WTC11 (cell line): ENCODE measurements around the gene KIF3A. TPM values are rescaled to one million over a fixed set of nuclear protein-coding genes. Genes with fewer than 3 reads are reported as not detected.

Experiments
- ATAC-seq: fragments of 200-7000 bp; cut with Tn5 transposase; 2 replicates; pipeline ENCODE4 v1.10.0; 2021; ENCODE audit warnings: mild to moderate bottlenecking, moderate library complexity
- CTCF ChIA-PET: fragments of 300-600 bp; sonication (Branson Sonifier 250); formaldehyde crosslinking; loops from one replicate; lab custom pipeline; 2021; ENCODE audit warnings: antibody characterized with exemption; lab: Charles Lee
- POLR2A ChIA-PET: fragments of 350-600 bp; sonication (Branson Sonifier 250); formaldehyde crosslinking; loops from one replicate; lab custom pipeline; 2021; ENCODE audit warnings: antibody characterized with exemption; lab: Charles Lee
- DNase-seq: peaks from one replicate; pipeline ENCODE4 v3.0.0; 2021; ENCODE audit warnings: low spot score
- H3K27ac Mint-ChIP-seq: 2 replicates; pipeline ENCODE4 v1.8.0; 2021; ENCODE audit warnings: mixed read lengths
- H3K27me3 Mint-ChIP-seq: 2 replicates; pipeline ENCODE4 v1.8.0; 2021; ENCODE audit warnings: low read depth, mild to moderate bottlenecking, moderate library complexity, mixed read lengths
- H3K36me3 Mint-ChIP-seq: 2 replicates; pipeline ENCODE4 v1.8.0; 2021; ENCODE audit warnings: mixed read lengths
- H3K4me1 Mint-ChIP-seq: 2 replicates; pipeline ENCODE4 v1.8.0; 2022; ENCODE audit warnings: mixed read lengths
- H3K4me3 Mint-ChIP-seq: 2 replicates; pipeline ENCODE4 v1.8.0; 2021; ENCODE audit warnings: mild to moderate bottlenecking, moderate library complexity, mixed read lengths
- H3K9me3 Mint-ChIP-seq: 2 replicates; pipeline ENCODE4 v1.8.0; 2021; ENCODE audit warnings: mixed read lengths
- CREB1 ChIP-seq: sonication (generic); formaldehyde crosslinking; IDR thresholded peaks from 2 replicates; pipeline ENCODE4 v1.8.0; 2023; ENCODE audit warnings: mild to moderate bottlenecking, missing genetic modification reagents
- FOXJ3 ChIP-seq: sonication (generic); formaldehyde crosslinking; IDR thresholded peaks from 2 replicates; pipeline ENCODE4 v1.9.0; 2021; ENCODE audit warnings: missing genetic modification reagents, mild to moderate bottlenecking, borderline replicate concordance
- FOXK1 ChIP-seq: sonication (generic); formaldehyde crosslinking; IDR thresholded peaks from 2 replicates; pipeline ENCODE4 v1.8.0; 2022; ENCODE audit warnings: mild to moderate bottlenecking, moderate library complexity, missing genetic modification reagents
- GABPB1 ChIP-seq: sonication (generic); formaldehyde crosslinking; IDR thresholded peaks from 2 replicates; pipeline ENCODE4 v1.8.1; 2023; ENCODE audit warnings: mild to moderate bottlenecking, missing genetic modification reagents
- HMGA2 ChIP-seq: fragments of 250-450 bp; sonication (Bioruptor Pico); IDR thresholded peaks from 2 replicates; pipeline ENCODE4 v1.4.0; 2021; ENCODE audit warnings: mild to moderate bottlenecking, moderate library complexity
- JAZF1 ChIP-seq: fragments of 250-450 bp; sonication (Bioruptor Pico); IDR thresholded peaks from 2 replicates; pipeline ENCODE4 v1.9.0; 2021; ENCODE audit warnings: moderate library complexity, mild to moderate bottlenecking, inconsistent platforms
- NFYB ChIP-seq: sonication (generic); formaldehyde crosslinking; conservative IDR thresholded peaks from 2 replicates; pipeline ENCODE4 v1.8.0; 2022; ENCODE audit warnings: low read depth, missing genetic modification reagents
- SOX15 ChIP-seq: fragments of 250-450 bp; sonication (Bioruptor Pico); IDR thresholded peaks from 2 replicates; pipeline ENCODE4 v1.9.0; 2021; ENCODE audit warnings: mild to moderate bottlenecking
- TEAD4 ChIP-seq: sonication (generic); formaldehyde crosslinking; IDR thresholded peaks from 2 replicates; pipeline ENCODE4 v1.8.0; 2022; ENCODE audit warnings: mild to moderate bottlenecking, missing genetic modification reagents
- TP53 ChIP-seq: sonication (generic); formaldehyde crosslinking; IDR thresholded peaks from 2 replicates; pipeline ENCODE4 v1.8.1; 2023; ENCODE audit warnings: mild to moderate bottlenecking, missing genetic modification reagents
- ZNF121 ChIP-seq: sonication (generic); formaldehyde crosslinking; IDR thresholded peaks from 2 replicates; pipeline ENCODE4 v1.8.0; 2023; ENCODE audit warnings: missing genetic modification reagents
- ZNF423 ChIP-seq: fragments of 250-450 bp; sonication (Bioruptor Pico); IDR thresholded peaks from 2 replicates; pipeline ENCODE4 v2.1.2; 2022; ENCODE audit warnings: mild to moderate bottlenecking, moderate library complexity
- total RNA-seq: library from RNA; stranded (reverse); gene quantifications from 3 replicates; pipeline ENCODE4 v1.2.3, GENCODE V29; 2021
- TF ChIP-seq, protein P1 (sequence below): fragments of 250-450 bp; sonication (Bioruptor Pico); IDR thresholded peaks from 2 replicates; pipeline ENCODE4 v1.8.0; 2021; ENCODE audit warnings: mild to moderate bottlenecking
- TF ChIP-seq, protein P2 (sequence below): sonication (generic); formaldehyde crosslinking; IDR thresholded peaks from 2 replicates; pipeline ENCODE4 v1.8.1; 2022; ENCODE audit warnings: mild to moderate bottlenecking, missing genetic modification reagents, moderate library complexity, borderline replicate concordance
- TF ChIP-seq, protein P3 (sequence below): fragments of 250-450 bp; sonication (Bioruptor Pico); IDR thresholded peaks from 2 replicates; pipeline ENCODE4 v1.9.0; 2021; ENCODE audit warnings: mild to moderate bottlenecking
- TF ChIP-seq, protein P4 (sequence below): sonication (generic); formaldehyde crosslinking; IDR thresholded peaks from 2 replicates; pipeline ENCODE4 v1.8.1; 2022; ENCODE audit warnings: low read depth, missing genetic modification reagents, borderline replicate concordance
- TF ChIP-seq, protein P5 (sequence below): sonication (generic); formaldehyde crosslinking; IDR thresholded peaks from 2 replicates; pipeline ENCODE4 v1.8.0; 2022; ENCODE audit warnings: mild to moderate bottlenecking, missing genetic modification reagents
- TF ChIP-seq, protein P6 (sequence below): sonication (generic); formaldehyde crosslinking; IDR thresholded peaks from 2 replicates; pipeline ENCODE4 v1.8.1; 2022; ENCODE audit warnings: missing genetic modification reagents, borderline replicate concordance
- TF ChIP-seq, protein P7 (sequence below): sonication (generic); formaldehyde crosslinking; IDR thresholded peaks from 2 replicates; pipeline ENCODE4 v1.8.1; 2023; ENCODE audit warnings: mild to moderate bottlenecking, missing genetic modification reagents, moderate library complexity
- TF ChIP-seq, protein P8 (sequence below): sonication (generic); formaldehyde crosslinking; conservative IDR thresholded peaks from 2 replicates; pipeline ENCODE4 v1.8.1; 2023; ENCODE audit warnings: mild to moderate bottlenecking, low read depth, missing genetic modification reagents, moderate library complexity

The KIF3A gene
- total RNA-seq, 1 experiment from 2014 or later, result 10.1 TPM

DNA sequence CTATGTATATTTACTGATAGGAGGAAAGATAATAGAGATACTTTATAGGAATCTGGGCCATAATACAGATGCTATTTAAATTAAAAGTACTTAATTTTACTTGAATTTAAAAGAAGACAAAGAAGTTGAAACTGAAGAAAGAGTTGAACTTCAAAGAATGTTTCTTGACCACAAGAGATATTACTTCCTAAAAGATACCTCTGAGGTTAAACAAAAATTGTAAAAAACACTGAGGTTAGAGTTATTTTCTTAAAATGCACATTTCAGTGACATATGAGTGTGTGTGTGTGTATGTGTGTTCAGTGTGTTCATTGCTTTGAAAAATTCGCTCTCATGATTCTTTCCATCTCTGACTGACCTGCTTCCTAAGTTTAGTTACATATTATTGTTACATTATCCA is 43.2 kb upstream of the KIF3A start:
- no peaks in the 10 kb centered on the region for H3K9me3 Mint-ChIP-seq
- CTCF ChIA-PET, result interaction anchor here (1.2 to 3.7 kb wide), 2 partner anchors 27 to 33 kb away, joined by 5 to 11 read pairs; partner anchors contain the start of gene CCNI2
- no peak overlapping the region for H3K4me3 Mint-ChIP-seq
- POLR2A ChIA-PET, result no interaction called here
- DNase-seq, result no peak
- H3K27ac Mint-ChIP-seq, result no peak overlapping the region
- no peak for ATAC-seq
- peaks cover 19% of the 10 kb centered on the region for H3K4me1 Mint-ChIP-seq
- H3K36me3 Mint-ChIP-seq, result no peaks in the 10 kb centered on the region
- peaks cover 45% of the 10 kb centered on the region for H3K27me3 Mint-ChIP-seq
- TF ChIP-seq JAZF1 (CRISPR knock-in tag), result no peak

DNA sequence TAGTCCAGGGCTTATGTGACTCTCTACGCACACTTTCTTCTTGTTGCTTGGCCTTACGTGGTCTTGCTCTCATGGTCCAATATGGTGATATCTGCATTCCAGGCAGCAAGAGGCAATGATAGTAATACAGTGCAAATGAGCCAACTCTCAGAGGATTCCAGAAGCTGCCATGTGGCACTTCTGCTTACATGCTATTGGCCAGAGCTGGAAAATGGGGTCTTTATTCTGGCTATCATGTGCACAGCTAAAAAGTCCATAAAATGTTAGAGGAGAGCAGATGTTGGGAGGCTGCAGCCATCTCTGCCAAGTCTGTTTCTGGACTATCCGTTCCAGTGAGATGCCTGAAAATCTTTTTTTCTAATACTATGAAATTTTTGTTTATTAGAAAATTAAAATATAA is 42.6 kb upstream of the KIF3A start:
- DNase-seq, result no peak
- peaks cover 48% of the 10 kb centered on the region for H3K27me3 Mint-ChIP-seq
- POLR2A ChIA-PET, result no interaction called here
- H3K4me3 Mint-ChIP-seq, result no peak overlapping the region
- H3K36me3 Mint-ChIP-seq, result no peaks in the 10 kb centered on the region
- ATAC-seq, result no peak
- H3K27ac Mint-ChIP-seq, result no peak overlapping the region
- TF ChIP-seq, protein P1, sequence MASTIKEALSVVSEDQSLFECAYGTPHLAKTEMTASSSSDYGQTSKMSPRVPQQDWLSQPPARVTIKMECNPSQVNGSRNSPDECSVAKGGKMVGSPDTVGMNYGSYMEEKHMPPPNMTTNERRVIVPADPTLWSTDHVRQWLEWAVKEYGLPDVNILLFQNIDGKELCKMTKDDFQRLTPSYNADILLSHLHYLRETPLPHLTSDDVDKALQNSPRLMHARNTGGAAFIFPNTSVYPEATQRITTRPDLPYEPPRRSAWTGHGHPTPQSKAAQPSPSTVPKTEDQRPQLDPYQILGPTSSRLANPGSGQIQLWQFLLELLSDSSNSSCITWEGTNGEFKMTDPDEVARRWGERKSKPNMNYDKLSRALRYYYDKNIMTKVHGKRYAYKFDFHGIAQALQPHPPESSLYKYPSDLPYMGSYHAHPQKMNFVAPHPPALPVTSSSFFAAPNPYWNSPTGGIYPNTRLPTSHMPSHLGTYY (CRISPR knock-in tag), result no peak
- TF ChIP-seq, protein P2, sequence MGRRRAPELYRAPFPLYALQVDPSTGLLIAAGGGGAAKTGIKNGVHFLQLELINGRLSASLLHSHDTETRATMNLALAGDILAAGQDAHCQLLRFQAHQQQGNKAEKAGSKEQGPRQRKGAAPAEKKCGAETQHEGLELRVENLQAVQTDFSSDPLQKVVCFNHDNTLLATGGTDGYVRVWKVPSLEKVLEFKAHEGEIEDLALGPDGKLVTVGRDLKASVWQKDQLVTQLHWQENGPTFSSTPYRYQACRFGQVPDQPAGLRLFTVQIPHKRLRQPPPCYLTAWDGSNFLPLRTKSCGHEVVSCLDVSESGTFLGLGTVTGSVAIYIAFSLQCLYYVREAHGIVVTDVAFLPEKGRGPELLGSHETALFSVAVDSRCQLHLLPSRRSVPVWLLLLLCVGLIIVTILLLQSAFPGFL (CRISPR knock-in tag), result no peak
- TF ChIP-seq, all 79 proteins: peak for 0
- H3K4me1 Mint-ChIP-seq, result peaks cover 23% of the 10 kb centered on the region
- no peaks in the 10 kb centered on the region for H3K9me3 Mint-ChIP-seq
- CTCF ChIA-PET, result interaction anchor here (1.2 to 3.7 kb wide), 2 partner anchors 27 to 32 kb away, joined by 5 to 11 read pairs; partner anchors contain the start of gene CCNI2

DNA sequence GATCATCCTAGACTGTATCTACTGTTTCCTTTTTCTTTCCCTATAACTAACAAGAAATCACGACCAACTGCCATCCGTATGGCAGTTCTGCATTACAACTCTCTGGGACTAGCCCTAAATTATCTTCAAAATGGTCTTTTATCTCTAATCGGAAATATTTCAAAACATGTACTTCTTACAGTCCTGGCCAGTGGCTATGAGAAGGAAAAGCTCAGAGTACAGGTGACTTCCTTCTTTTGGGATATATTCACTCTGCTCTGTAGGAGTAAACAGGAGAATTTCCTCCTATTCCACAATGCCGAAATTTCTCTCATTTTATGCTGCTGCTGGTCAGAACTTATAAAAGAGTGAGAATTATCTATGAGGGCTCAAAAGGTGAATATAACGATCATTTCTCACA is 41.5 kb upstream of the KIF3A start:
- H3K36me3 Mint-ChIP-seq, result no peaks in the 10 kb centered on the region
- peaks cover 23% of the 10 kb centered on the region for H3K4me1 Mint-ChIP-seq
- no peak for DNase-seq
- no peak overlapping the region for H3K27ac Mint-ChIP-seq
- ChIA-PET POLR2A (no interaction called here), CTCF (interaction anchor here (3.7 to 4.5 kb wide), 2 partner anchors 31 to 41 kb away, joined by 11 to 25 read pairs; partner anchors contain the start of gene CCNI2)
- H3K4me3 Mint-ChIP-seq, result no peak overlapping the region
- ATAC-seq, result no peak
- TF ChIP-seq SOX15 (CRISPR knock-in tag) (no peak), NFYB (CRISPR knock-in tag) (no peak), ZNF423 (CRISPR knock-in tag) (no peak), TP53 (CRISPR knock-in tag) (no peak), ZNF121 (CRISPR knock-in tag) (no peak), CREB1 (CRISPR knock-in tag) (no peak), FOXK1 (no peak), HMGA2 (CRISPR knock-in tag) (no peak), FOXJ3 (no peak), TEAD4 (CRISPR knock-in tag) (no peak), GABPB1 (CRISPR knock-in tag) (no peak)
- TF ChIP-seq, protein P3, sequence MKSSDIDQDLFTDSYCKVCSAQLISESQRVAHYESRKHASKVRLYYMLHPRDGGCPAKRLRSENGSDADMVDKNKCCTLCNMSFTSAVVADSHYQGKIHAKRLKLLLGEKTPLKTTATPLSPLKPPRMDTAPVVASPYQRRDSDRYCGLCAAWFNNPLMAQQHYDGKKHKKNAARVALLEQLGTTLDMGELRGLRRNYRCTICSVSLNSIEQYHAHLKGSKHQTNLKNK (CRISPR knock-in tag), result no peak
- TF ChIP-seq, protein P4, sequence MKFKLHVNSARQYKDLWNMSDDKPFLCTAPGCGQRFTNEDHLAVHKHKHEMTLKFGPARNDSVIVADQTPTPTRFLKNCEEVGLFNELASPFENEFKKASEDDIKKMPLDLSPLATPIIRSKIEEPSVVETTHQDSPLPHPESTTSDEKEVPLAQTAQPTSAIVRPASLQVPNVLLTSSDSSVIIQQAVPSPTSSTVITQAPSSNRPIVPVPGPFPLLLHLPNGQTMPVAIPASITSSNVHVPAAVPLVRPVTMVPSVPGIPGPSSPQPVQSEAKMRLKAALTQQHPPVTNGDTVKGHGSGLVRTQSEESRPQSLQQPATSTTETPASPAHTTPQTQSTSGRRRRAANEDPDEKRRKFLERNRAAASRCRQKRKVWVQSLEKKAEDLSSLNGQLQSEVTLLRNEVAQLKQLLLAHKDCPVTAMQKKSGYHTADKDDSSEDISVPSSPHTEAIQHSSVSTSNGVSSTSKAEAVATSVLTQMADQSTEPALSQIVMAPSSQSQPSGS, result no peak
- TF ChIP-seq, protein P5, sequence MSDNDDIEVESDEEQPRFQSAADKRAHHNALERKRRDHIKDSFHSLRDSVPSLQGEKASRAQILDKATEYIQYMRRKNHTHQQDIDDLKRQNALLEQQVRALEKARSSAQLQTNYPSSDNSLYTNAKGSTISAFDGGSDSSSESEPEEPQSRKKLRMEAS, result no peak
- TF ChIP-seq, protein P6, sequence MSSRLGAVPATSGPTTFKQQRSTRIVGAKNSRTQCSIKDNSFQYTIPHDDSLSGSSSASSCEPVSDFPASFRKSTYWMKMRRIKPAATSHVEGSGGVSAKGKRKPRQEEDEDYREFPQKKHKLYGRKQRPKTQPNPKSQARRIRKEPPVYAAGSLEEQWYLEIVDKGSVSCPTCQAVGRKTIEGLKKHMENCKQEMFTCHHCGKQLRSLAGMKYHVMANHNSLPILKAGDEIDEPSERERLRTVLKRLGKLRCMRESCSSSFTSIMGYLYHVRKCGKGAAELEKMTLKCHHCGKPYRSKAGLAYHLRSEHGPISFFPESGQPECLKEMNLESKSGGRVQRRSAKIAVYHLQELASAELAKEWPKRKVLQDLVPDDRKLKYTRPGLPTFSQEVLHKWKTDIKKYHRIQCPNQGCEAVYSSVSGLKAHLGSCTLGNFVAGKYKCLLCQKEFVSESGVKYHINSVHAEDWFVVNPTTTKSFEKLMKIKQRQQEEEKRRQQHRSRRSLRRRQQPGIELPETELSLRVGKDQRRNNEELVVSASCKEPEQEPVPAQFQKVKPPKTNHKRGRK, result no peak
- TF ChIP-seq, protein P7, sequence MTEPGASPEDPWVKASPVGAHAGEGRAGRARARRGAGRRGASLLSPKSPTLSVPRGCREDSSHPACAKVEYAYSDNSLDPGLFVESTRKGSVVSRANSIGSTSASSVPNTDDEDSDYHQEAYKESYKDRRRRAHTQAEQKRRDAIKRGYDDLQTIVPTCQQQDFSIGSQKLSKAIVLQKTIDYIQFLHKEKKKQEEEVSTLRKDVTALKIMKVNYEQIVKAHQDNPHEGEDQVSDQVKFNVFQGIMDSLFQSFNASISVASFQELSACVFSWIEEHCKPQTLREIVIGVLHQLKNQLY, result no peak
- TF ChIP-seq, protein P8, sequence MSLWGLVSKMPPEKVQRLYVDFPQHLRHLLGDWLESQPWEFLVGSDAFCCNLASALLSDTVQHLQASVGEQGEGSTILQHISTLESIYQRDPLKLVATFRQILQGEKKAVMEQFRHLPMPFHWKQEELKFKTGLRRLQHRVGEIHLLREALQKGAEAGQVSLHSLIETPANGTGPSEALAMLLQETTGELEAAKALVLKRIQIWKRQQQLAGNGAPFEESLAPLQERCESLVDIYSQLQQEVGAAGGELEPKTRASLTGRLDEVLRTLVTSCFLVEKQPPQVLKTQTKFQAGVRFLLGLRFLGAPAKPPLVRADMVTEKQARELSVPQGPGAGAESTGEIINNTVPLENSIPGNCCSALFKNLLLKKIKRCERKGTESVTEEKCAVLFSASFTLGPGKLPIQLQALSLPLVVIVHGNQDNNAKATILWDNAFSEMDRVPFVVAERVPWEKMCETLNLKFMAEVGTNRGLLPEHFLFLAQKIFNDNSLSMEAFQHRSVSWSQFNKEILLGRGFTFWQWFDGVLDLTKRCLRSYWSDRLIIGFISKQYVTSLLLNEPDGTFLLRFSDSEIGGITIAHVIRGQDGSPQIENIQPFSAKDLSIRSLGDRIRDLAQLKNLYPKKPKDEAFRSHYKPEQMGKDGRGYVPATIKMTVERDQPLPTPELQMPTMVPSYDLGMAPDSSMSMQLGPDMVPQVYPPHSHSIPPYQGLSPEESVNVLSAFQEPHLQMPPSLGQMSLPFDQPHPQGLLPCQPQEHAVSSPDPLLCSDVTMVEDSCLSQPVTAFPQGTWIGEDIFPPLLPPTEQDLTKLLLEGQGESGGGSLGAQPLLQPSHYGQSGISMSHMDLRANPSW (CRISPR knock-in tag), result no peak
- H3K27me3 Mint-ChIP-seq, result peaks cover 50% of the 10 kb centered on the region
- no peaks in the 10 kb centered on the region for H3K9me3 Mint-ChIP-seq
